Measurements from ENCODE around the gene MRPL34. TPM values are rescaled to one million over a fixed set of nuclear protein-coding genes. Genes with fewer than 3 reads are reported as not detected.

MRPL34 gene
- total and polyA plus RNA-seq, 9 of the 15 experiments (the other 6 are each of a cell fraction or from before 2014, with no cell fraction given), result 11.5 to 256 (median 72.5) TPM

DNA sequence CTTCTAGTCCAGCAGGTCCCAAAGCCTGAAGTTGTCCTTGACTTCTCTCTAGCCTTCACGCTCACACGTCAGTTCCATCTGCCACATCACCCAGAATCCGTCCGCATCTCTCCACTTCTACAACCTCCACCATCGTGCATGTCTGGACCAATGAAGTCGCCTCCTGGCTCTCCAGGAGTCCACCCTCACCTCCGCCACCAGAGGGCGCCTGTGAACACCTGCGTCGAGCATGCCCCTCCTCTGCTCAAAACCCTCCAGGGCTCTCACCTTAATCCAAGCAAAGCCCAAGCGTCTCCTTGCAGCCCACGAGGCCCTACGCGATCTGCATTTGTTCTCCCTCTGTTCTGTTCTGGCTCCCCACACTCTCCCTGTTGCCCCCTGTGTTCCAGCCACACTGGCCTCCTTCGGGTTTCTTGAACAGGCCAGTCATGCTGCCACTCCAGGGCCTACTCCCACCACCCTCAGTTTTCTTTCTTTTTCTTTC, 44.8 kb upstream of the MRPL34 start (continued):
- TF ChIP-seq, protein P1, sequence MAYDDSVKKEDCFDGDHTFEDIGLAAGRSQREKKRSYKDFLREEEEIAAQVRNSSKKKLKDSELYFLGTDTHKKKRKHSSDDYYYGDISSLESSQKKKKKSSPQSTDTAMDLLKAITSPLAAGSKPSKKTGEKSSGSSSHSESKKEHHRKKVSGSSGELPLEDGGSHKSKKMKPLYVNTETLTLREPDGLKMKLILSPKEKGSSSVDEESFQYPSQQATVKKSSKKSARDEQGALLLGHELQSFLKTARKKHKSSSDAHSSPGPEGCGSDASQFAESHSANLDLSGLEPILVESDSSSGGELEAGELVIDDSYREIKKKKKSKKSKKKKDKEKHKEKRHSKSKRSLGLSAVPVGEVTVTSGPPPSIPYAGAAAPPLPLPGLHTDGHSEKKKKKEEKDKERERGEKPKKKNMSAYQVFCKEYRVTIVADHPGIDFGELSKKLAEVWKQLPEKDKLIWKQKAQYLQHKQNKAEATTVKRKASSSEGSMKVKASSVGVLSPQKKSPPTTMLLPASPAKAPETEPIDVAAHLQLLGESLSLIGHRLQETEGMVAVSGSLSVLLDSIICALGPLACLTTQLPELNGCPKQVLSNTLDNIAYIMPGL (CRISPR knock-in tag; IDR thresholded peaks at IDR 0.05), result no peak
- TF ChIP-seq NEUROD1 (IDR thresholded peaks at IDR 0.05; ENCODE audit: borderline replicate concordance, low read depth, low read length, partially characterized antibody) (no peak), MGA (IDR thresholded peaks at IDR 0.05) (no peak; the same call in 1 of the 2 replicates), MCM3 (IDR thresholded peaks at IDR 0.05) (no peak), RFX5 (IDR thresholded peaks at IDR 0.05; ENCODE audit: low read depth, low read length) (0 out of 2 replicates have a peak, but pooled peaks have one; percentile 30), NONO (IDR thresholded peaks at IDR 0.05; ENCODE audit: low read depth in 2 of 2, low read length in 1 of 2) (0 out of 4 replicates have a peak, but pooled peaks of 1 of the 2 experiments have one; percentile 33), PTBP1 (IDR thresholded peaks at IDR 0.05; ENCODE audit: low read depth, low read length) (no peak), CEBPG (CRISPR knock-in tag; IDR thresholded peaks at IDR 0.05) (no peak), CEBPG (tag; conservative IDR thresholded peaks at IDR 0.05 in 1 of 2, IDR thresholded peaks at IDR 0.05 in 1 of 2) (no peak), TBL1XR1 (IDR thresholded peaks at IDR 0.05; ENCODE audit: low read length in 2 of 2) (peak in 1 of 2 experiments; percentile 38; a peak in 1 of 4 replicates), KLF10 (CRISPR knock-in tag; IDR thresholded peaks at IDR 0.05) (no peak), NCOA4 (IDR thresholded peaks at IDR 0.05; ENCODE audit: partially characterized antibody) (no peak), TSC22D4 (tag; IDR thresholded peaks at IDR 0.05) (no peak), JUND (IDR thresholded peaks at IDR 0.05; ENCODE audit: borderline replicate concordance, low read depth, low read length) (peak; percentile 76), JUND (tag; IDR thresholded peaks at IDR 0.05; ENCODE audit: borderline replicate concordance, low read depth, low read length) (peak; percentile 43; the same call in 1 of the 3 replicates), SUPT5H (IDR thresholded peaks at IDR 0.05) (peak; percentile 43), ZEB2 (IDR thresholded peaks at IDR 0.05) (peak; percentile 73; the same call in 1 of the 2 replicates)

Data from K562 (cell line).